GM12864 (cell line): ENCODE results near the gene POLR2F.

Experiments
- DNase-seq: peaks from one replicate; pipeline ENCODE4 v3.0.0-alpha.2; 2011; ENCODE audit warnings: low read depth
- H3K4me3 ChIP-seq: 2 replicates; pipeline ENCODE4 v1.5.1; 2011; ENCODE audit warnings: mild to moderate bottlenecking, low read depth, low read length, control low read depth
- CTCF ChIP-seq: IDR thresholded peaks from 2 replicates; pipeline ENCODE4 v1.5.1; 2011; ENCODE audit warnings: low read depth, mild to moderate bottlenecking, moderate library complexity, low read length, control low read depth, inconsistent platforms; ENCODE audit errors: missing control alignments

POLR2F gene

GRCh38 chr22:38009000-38009806, 55.7 kb downstream of the POLR2F start:
- TF ChIP-seq CTCF: no peak
- no peak overlapping the region for H3K4me3 ChIP-seq
- no peak for DNase-seq

- no peak for DNase-seq
- TF ChIP-seq CTCF: no peak
- no peak overlapping the region for H3K4me3 ChIP-seq
Measured at GRCh38 chr22:38012604-38013072, 59.1 kb downstream of the POLR2F start.

GRCh38 chr22:38014083-38014482, 60.6 kb downstream of the POLR2F start:
- H3K4me3 ChIP-seq: no peak overlapping the region
- no peak for DNase-seq
- TF ChIP-seq CTCF: no peak

GRCh38 chr22:38016182-38017151, 63.0 kb downstream of the POLR2F start:
- H3K4me3 ChIP-seq: no peak overlapping the region
- TF ChIP-seq CTCF: no peak
- no peak for DNase-seq

GRCh38 chr22:38017272-38017920, 63.9 kb downstream of the POLR2F start:
- TF ChIP-seq CTCF: no peak
- no peak overlapping the region for H3K4me3 ChIP-seq
- no peak for DNase-seq

- DNase-seq: no peak
- no peak overlapping the region for H3K4me3 ChIP-seq
- TF ChIP-seq CTCF: no peak
Measured at GRCh38 chr22:38017939-38018885, 64.7 kb downstream of the POLR2F start.
